HepG2 (cell line): ENCODE measurements around the gene RPP21. TPM values are rescaled to one million over a fixed set of nuclear protein-coding genes. Genes with fewer than 3 reads are reported as not detected.

ENCODE experiments used
- ARID2 ChIP-seq: sonication (generic); formaldehyde crosslinking; IDR thresholded peaks from 2 replicates; pipeline ENCODE4 v1.8.1; 2022; ENCODE audit warnings: mild to moderate bottlenecking, missing genetic modification reagents, borderline replicate concordance
- ELF3 ChIP-seq: IDR thresholded peaks from 2 replicates; pipeline ENCODE4 v1.6.1; 2016; ENCODE audit warnings: missing genetic modification reagents, missing compliant biosample characterization
- GLMP ChIP-seq: sonication (generic); formaldehyde crosslinking; IDR thresholded peaks from 2 replicates; pipeline ENCODE4 v1.9.0; 2021; ENCODE audit warnings: missing genetic modification reagents, mild to moderate bottlenecking, borderline replicate concordance
- HNF1B ChIP-seq: sonication (generic); formaldehyde crosslinking; IDR thresholded peaks from 2 replicates; pipeline ENCODE4 v1.5.1; 2020; ENCODE audit warnings: mild to moderate bottlenecking, moderate library complexity, missing genetic modification reagents
- MED13 ChIP-seq: sonication (generic); formaldehyde crosslinking; IDR thresholded peaks from 2 replicates; pipeline ENCODE4 v1.5.0; 2020; ENCODE audit warnings: missing genetic modification reagents
- NR2F6 ChIP-seq, 2 experiments: IDR thresholded peaks; 2 replicates each; pipeline ENCODE4 v1.6.1; 2016; ENCODE audit warnings: antibody characterized with exemption in 1 of 2, mild to moderate bottlenecking in 1 of 2
- RELA ChIP-seq: sonication (generic); formaldehyde crosslinking; IDR thresholded peaks from 2 replicates; pipeline ENCODE4 v1.4.0; 2020; ENCODE audit warnings: missing genetic modification reagents
- SCMH1 ChIP-seq: sonication (generic); formaldehyde crosslinking; IDR thresholded peaks from 2 replicates; pipeline ENCODE4 v1.9.0; 2021; ENCODE audit warnings: missing genetic modification reagents, mild to moderate bottlenecking, borderline replicate concordance
- ZBTB1 ChIP-seq: sonication (generic); formaldehyde crosslinking; IDR thresholded peaks from 2 replicates; pipeline ENCODE4 v1.4.0; 2020; ENCODE audit warnings: missing genetic modification reagents, borderline replicate concordance
- ZMYM3 ChIP-seq: sonication (generic); formaldehyde crosslinking; IDR thresholded peaks from 2 replicates; pipeline ENCODE4 v1.5.1; 2020; ENCODE audit warnings: mild to moderate bottlenecking, missing genetic modification reagents
- ZNF296 ChIP-seq: sonication (generic); formaldehyde crosslinking; conservative IDR thresholded peaks from 2 replicates; pipeline ENCODE4 v1.5.0; 2020; ENCODE audit warnings: mild to moderate bottlenecking, missing genetic modification reagents
- ZNF570 ChIP-seq: sonication (generic); formaldehyde crosslinking; IDR thresholded peaks from 2 replicates; pipeline ENCODE4 v1.4.0; 2020; ENCODE audit warnings: mild to moderate bottlenecking, missing genetic modification reagents, borderline replicate concordance
- ZNF639 ChIP-seq: conservative IDR thresholded peaks from 2 replicates; pipeline ENCODE4 v1.6.1; 2018; ENCODE audit warnings: missing genetic modification reagents
- ZNF709 ChIP-seq: sonication (generic); formaldehyde crosslinking; IDR thresholded peaks from 2 replicates; pipeline ENCODE4 v1.5.0; 2020; ENCODE audit warnings: mild to moderate bottlenecking, missing genetic modification reagents
- ZNF713 ChIP-seq: sonication (generic); formaldehyde crosslinking; IDR thresholded peaks from 2 replicates; pipeline ENCODE4 v1.4.0; 2020; ENCODE audit warnings: mild to moderate bottlenecking, missing genetic modification reagents
- ZNF737 ChIP-seq: sonication (generic); formaldehyde crosslinking; IDR thresholded peaks from 2 replicates; pipeline ENCODE4 v1.5.0; 2020; ENCODE audit warnings: missing genetic modification reagents, mild to moderate bottlenecking, borderline replicate concordance
- ZNF883 ChIP-seq: sonication (generic); formaldehyde crosslinking; IDR thresholded peaks from 2 replicates; pipeline ENCODE4 v1.5.1; 2020; ENCODE audit warnings: mild to moderate bottlenecking, missing genetic modification reagents; ENCODE audit errors: not compliant biosample characterization
- polyA plus RNA-seq, 8 experiments: library from polyadenylated mRNA; depleted of rRNA in 3 of 8; stranded (reverse) in 7 of 8; unstranded in 1 of 8; fragments of >200 nt; fragmentation: Illumina TruSeq in 4 of 8; extraction: Trizol in 4 of 8; gene quantifications; 2 replicates each; pipeline versions ENCODE4 v1.2.1 to v1.2.3, GENCODE V29; 2011 to 2016; ENCODE audit warnings: low read depth in 4 of 8, missing spikeins in 1 of 8, mixed read lengths in 1 of 8; ENCODE audit not compliant: insufficient read depth in 1 of 8
- total RNA-seq, 5 experiments: library from RNA; depleted of rRNA; stranded (reverse); fragments of >200 nt; fragmentation: Illumina TruSeq; extraction: Trizol; gene quantifications; 2 replicates each; pipeline ENCODE4 v1.2.3, GENCODE V29; 2016; ENCODE audit warnings: low read depth in 1 of 5
- TF ChIP-seq, protein P1 (sequence below): sonication (generic); formaldehyde crosslinking; IDR thresholded peaks from 2 replicates; pipeline ENCODE4 v1.5.1; 2020; ENCODE audit warnings: mild to moderate bottlenecking, missing genetic modification reagents, moderate library complexity
- TF ChIP-seq, protein P2 (sequence below): IDR thresholded peaks from 2 replicates; pipeline ENCODE4 v1.6.1; 2016; ENCODE audit warnings: missing biosample characterization, missing genetic modification reagents, low read depth

Gene RPP21
- total and polyA plus RNA-seq, 2 of the 13 experiments (the other 11 are each of a cell fraction or from before 2014, with no cell fraction given): 53.1 to 72.3 TPM

GRCh38 chr6:30326526-30327231, 18.3 kb upstream of the RPP21 start, which contains the start of gene TRIM39 (continued):
- TF ChIP-seq ELF3 (CRISPR knock-in tag) (no peak; the same call in none of the 2 replicates), NR2F6 (IDR thresholded peaks at IDR 0.05) (no peak), NR2F6 (CRISPR knock-in tag; IDR thresholded peaks at IDR 0.05) (no peak; the same call in 1 of the 2 replicates), ZNF570 (no peak; the same call in 1 of the 2 replicates), ZMYM3 (CRISPR knock-in tag) (0 out of 2 replicates have a peak, but pooled peaks have one; percentile 9), ZNF737 (CRISPR knock-in tag) (0 out of 2 replicates have a peak, but pooled peaks have one; percentile 24), ZBTB1 (CRISPR knock-in tag) (no peak), GLMP (no peak), ZNF709 (CRISPR knock-in tag) (0 out of 2 replicates have a peak, but pooled peaks have one; percentile 34), ARID2 (CRISPR knock-in tag) (no peak), MED13 (CRISPR knock-in tag) (peak; percentile 19; the same call in 1 of the 2 replicates), ZNF639 (peak; percentile 23), RELA (CRISPR knock-in tag) (no peak), HNF1B (CRISPR knock-in tag) (peak; percentile 81), SCMH1 (CRISPR knock-in tag) (no peak), ZNF713 (CRISPR knock-in tag) (no peak), ZNF296 (CRISPR knock-in tag) (no peak), ZNF883 (CRISPR knock-in tag) (no peak)
- TF ChIP-seq, protein P1, sequence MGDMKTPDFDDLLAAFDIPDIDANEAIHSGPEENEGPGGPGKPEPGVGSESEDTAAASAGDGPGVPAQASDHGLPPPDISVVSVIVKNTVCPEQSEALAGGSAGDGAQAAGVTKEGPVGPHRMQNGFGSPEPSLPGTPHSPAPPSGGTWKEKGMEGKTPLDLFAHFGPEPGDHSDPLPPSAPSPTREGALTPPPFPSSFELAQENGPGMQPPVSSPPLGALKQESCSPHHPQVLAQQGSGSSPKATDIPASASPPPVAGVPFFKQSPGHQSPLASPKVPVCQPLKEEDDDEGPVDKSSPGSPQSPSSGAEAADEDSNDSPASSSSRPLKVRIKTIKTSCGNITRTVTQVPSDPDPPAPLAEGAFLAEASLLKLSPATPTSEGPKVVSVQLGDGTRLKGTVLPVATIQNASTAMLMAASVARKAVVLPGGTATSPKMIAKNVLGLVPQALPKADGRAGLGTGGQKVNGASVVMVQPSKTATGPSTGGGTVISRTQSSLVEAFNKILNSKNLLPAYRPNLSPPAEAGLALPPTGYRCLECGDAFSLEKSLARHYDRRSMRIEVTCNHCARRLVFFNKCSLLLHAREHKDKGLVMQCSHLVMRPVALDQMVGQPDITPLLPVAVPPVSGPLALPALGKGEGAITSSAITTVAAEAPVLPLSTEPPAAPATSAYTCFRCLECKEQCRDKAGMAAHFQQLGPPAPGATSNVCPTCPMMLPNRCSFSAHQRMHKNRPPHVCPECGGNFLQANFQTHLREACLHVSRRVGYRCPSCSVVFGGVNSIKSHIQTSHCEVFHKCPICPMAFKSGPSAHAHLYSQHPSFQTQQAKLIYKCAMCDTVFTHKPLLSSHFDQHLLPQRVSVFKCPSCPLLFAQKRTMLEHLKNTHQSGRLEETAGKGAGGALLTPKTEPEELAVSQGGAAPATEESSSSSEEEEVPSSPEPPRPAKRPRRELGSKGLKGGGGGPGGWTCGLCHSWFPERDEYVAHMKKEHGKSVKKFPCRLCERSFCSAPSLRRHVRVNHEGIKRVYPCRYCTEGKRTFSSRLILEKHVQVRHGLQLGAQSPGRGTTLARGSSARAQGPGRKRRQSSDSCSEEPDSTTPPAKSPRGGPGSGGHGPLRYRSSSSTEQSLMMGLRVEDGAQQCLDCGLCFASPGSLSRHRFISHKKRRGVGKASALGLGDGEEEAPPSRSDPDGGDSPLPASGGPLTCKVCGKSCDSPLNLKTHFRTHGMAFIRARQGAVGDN: peak; percentile 92
- TF ChIP-seq, protein P2, sequence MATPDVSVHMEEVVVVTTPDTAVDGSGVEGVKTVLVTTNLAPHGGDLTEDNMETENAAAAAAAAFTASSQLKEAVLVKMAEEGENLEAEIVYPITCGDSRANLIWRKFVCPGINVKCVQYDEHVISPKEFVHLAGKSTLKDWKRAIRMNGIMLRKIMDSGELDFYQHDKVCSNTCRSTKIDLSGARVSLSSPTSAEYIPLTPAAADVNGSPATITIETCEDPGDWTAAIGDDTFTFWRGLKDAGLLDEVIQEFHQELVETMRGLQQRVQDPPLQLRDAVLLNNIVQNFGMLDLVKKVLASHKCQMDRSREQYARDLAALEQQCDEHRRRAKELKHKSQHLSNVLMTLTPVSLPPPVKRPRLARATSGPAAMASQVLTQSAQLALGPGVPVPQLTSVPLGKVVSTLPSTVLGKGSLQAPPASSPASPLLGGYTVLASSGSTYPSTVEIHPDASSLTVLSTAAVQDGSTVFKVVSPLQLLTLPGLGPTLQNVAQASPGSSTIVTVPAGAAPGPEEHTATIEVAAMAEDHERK (CRISPR knock-in tag): 0 out of 2 replicates have a peak, but pooled peaks have one; percentile 26
